ENCODE results near the gene LINC01488.

DNA sequence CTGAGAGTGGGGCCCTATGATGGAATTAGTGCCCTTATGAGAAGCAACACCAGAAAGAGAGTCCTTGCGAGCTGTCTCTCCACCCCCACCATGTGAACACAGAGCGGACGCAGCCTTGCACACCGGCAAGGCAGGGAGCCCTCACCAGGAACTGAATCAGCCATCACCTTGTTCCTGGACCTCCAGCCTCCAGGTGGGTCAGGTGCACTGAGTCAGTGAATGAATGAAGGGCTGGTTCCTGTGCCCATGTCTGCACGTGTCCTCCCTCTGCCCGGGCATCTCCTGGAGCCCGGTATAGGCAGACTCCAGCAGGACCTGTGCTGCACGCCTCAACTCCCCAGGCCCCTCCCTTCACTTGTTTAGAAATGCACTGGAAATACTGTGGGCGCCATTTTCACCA lies 54.9 kb downstream of the LINC01488 start:
- TF ChIP-seq TOX (CRISPR knock-in tag; IDR thresholded peaks at IDR 0.05; ENCODE audit: borderline replicate concordance): no peak
- no peak for TF ChIP-seq PPARA (CRISPR knock-in tag; IDR thresholded peaks at IDR 0.05; ENCODE audit: borderline replicate concordance)
- no peak for TF ChIP-seq ZNF565 (CRISPR knock-in tag; conservative IDR thresholded peaks at IDR 0.05; ENCODE audit: low read depth)
- no peak for TF ChIP-seq TCF4 (CRISPR knock-in tag; IDR thresholded peaks at IDR 0.05; ENCODE audit: borderline replicate concordance)
